NOMO-1 treated with dmso at 0.1 percent for 144 hours (cell line): Measurements from ENCODE around the gene FBN2.
"Not testable (repeated sequence)": the region's sequence is repeated elsewhere in the genome, so short reads cannot be mapped to it uniquely, and the experiment has no call there.

Source experiments
- DNase-seq: peaks from one replicate; lab custom pipeline; 2025; ENCODE audit not compliant: unreplicated experiment; lab: John Stamatoyannopoulos, UW

FBN2 gene

GRCh38 chr5:128480158-128480557 is 57.9 kb downstream of the FBN2 start:
- DNase-seq: no peak

DNA sequence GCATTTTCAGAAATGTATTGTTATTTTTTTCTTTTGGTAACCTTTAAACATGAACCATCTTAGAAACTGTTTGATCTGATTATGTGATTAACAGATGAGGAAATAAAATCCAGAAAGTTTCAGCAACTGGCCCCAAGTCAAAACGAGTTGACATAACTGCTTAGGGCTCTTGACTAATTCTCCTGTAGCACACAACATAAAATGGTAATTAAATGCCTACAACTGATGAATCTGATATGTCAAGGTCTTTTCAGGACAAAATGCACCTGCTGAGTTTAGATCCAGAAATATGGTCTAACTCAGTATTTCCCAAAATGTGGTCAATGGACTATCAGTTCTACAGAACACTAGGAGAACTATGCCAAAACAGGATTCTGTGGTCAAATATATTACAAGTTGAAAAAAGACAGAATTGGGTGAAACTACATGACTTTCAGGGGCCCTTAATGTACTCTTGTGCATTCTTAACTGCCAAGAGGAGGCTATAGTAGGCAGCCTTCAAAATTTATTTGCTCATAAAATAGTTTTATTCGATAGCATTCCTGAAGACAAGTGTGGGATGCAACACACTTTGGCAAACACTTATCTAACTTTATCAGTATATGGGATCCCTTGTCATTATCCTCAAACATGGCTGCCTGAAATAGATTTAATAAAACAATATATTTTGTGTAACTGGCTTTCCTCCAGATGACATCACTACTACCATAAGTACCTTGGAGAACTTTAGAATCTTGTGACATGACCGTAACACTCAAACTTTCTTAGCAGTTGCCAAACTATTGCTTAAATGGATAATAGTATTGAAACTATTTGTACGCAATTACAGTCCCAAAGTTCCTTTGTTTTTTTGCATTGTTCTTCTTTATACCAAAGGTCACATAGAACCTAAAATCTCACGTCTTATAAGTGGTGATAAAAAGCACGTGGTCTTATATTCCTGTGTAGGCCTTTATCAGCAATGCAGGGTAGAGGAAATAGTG is 59.4 kb downstream of the FBN2 start:
- DNase-seq: no peak

- no peak for DNase-seq
Measured at GRCh38 chr5:128477944-128478343, 60.1 kb downstream of the FBN2 start.

DNA sequence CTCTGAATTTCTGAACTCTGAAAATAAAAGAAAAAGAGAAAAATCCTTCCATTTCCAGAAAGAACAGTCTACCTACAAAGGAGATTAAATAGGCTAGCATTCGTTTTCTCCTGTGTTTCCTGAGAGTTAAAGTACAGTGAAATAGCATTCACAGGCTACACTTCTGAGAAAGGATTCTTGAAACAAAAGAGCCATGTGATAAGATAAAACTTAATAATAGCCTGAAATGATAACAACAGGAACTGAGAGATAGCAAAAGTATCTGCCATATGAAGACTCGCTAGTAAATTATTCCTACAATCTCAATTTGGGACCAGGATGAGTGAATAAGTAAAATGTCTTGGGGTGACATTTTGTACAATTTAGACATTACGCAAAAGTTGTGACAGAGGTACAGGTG is 62.4 kb downstream of the FBN2 start:
- no peak for DNase-seq

DNA sequence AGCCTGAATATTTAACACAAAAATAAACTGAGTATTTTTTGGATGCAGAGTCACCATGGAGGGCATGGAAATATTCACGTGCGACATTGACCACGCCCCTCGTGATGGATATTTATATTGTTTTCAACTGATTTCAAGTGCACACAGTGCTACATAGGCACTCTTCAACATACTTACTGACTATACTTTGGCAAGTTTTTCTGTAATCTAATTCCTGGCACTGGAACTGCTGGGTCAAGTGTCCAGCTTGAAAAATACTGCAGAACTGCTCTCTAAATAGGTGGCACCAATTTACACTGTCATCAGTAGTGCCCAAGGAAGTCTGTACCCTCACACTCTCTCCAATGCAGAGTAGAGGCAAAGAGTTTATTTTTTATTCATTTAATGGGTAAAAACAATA is 65.1 kb downstream of the FBN2 start:
- no peak for DNase-seq

DNA sequence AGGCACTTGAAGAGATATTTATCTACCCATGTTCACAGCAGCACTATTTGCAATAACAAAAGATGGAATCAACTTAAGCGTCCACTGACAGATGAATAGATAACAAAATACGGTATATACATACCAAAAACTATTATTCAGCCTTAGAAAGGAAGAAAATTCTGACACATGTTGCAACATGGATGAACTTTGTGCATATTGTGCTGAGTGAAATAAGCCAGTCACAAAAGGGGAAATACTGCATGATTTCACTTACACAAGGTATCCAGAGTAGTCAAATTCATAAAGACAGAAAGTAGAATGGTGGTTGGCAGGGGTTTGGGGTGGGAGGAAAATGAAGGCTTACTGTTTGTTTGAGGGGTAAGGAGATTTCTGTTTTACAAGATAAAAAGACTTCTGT is 66.0 kb downstream of the FBN2 start:
- DNase-seq: no peak

DNA sequence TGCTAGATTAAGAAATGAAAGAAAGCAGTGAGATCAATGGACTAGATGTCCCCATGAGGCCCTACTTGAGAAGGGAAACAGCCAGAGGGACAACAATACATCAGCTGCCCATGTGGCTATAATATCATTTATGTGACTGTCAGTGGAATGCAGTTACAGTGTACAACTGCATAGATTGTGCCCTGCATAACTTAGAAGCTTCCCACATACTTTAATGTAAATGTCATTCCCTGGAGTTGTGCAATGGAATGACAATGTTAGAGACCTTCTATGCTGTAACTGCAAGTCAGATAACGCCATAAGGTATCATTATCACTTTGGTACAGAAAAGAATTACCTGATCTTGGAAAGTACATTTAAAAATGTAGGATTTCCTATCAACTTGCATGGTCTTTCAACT is 67.4 kb downstream of the FBN2 start:
- DNase-seq: no peak

GRCh38 chr5:128469912-128470311 is 68.1 kb downstream of the FBN2 start:
- no peak for DNase-seq

- no peak for DNase-seq
Measured at GRCh38 chr5:128466980-128467379, 71.1 kb downstream of the FBN2 start.

GRCh38 chr5:128466554-128466953 is 71.5 kb downstream of the FBN2 start:
- no peak for DNase-seq

DNA sequence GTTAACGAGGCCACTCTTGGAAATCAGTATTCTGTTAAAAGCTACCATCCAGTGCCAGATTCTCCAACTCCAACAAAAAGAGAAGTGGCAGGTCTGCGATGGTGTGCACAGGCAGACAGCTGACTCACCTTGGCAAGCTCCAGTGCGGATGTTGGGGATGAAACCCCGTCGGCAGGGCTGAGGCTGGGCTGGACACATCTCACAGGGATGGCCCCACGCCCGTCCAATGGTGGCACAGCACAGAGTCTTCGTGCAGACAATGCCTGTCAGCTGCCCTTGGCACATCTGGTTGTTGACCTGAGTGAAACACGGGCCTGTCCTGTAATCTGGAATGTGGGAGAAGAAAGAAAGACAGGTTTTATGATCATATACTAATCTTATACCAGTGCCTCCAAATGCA is 73.4 kb downstream of the FBN2 start:
- no peak for DNase-seq

GRCh38 chr5:128462330-128462729 is 75.7 kb downstream of the FBN2 start:
- DNase-seq: no peak

DNA sequence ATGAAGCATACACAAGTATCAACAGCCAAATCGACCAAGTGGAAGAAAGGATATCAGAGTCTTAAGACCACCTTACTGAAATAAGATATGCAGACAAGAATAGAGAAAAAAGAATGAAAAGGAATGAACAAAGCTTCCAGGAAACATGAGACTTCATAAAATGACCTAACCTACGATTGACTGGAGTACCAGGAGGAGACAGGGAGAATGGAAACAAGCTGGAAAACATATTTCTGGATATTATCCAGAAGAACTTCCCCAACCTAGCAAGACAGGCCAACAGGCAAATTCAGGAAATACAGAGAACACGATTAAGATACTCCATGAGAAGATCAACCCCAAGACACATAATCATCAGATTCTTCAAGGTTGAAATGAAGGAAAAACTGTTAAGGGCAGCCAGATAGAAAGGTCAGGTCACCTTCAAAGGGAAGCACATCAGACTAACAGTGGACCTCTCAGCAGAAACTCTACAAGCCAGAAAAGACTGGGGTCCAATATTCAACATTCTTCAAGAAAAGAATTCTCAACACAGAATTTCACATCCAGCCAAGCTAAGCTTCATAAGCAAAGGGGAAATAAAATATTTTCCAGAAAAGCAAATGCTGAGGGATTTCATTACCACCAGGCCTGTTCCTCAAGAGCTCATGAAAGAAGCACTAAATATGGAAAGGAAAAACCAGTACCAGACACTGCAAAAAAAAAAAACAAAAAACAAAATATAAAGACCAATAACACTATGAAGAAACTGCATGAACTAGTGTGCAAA is 80.7 kb downstream of the FBN2 start:
- not testable (repeated sequence) for DNase-seq

- DNase-seq: no peak
Measured at GRCh38 chr5:128455841-128456361, 82.1 kb downstream of the FBN2 start.

DNA sequence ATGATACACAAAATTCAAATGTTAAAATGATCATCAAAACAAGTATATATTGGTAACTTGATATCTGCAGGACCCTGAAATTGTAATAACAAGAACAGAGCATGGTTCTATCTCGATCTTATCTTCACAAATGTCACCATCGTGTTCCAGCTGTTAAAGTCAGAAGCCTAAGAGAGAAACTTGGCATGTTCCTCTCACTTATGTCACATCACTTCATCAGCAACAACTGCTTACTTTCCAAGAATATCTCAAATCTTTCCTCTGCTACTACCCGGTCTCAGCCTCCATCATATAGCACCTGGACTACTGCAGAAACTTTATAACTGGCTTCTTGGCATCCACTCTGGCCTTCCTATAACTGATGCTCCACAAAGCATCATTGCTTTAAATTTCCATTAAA is 84.9 kb downstream of the FBN2 start:
- no peak for DNase-seq

GRCh38 chr5:128447224-128447623 is 90.8 kb downstream of the FBN2 start:
- DNase-seq: not testable (repeated sequence)

GRCh38 chr5:128441941-128442350 is 96.1 kb downstream of the FBN2 start:
- DNase-seq: no peak

GRCh38 chr5:128441165-128441564 is 96.9 kb downstream of the FBN2 start:
- DNase-seq: no peak

- DNase-seq: no peak
Measured at GRCh38 chr5:128436749-128437188, 101.3 kb downstream of the FBN2 start.

GRCh38 chr5:128435861-128436260 is 102.2 kb downstream of the FBN2 start:
- no peak for DNase-seq

GRCh38 chr5:128434993-128435392 is 103.1 kb downstream of the FBN2 start:
- DNase-seq: no peak
